B cell (primary cell): Measurements from ENCODE around the gene RFX8. TPM values are rescaled to one million over a fixed set of nuclear protein-coding genes. Genes with fewer than 3 reads are reported as not detected.

Experiments used
- ATAC-seq: fragments of 200-7000 bp; cut with Tn5 transposase; one replicate; pipeline ENCODE4 v1.10.0; 2021; ENCODE audit warnings: low read depth, mild to moderate bottlenecking, moderate number of reproducible peaks, moderate library complexity
- CTCF ChIA-PET: fragments of 350-600 bp; sonication (Branson Sonifier 250); formaldehyde crosslinking; loops from one replicate; lab custom pipeline; 2021; ENCODE audit warnings: antibody characterized with exemption, inconsistent platforms; lab: Charles Lee
- POLR2A ChIA-PET: fragments of 350-600 bp; sonication (Branson Sonifier 250); formaldehyde crosslinking; loops from one replicate; lab custom pipeline; 2021; ENCODE audit warnings: antibody characterized with exemption; lab: Charles Lee
- DNase-seq: peaks from one replicate; pipeline ENCODE4 v3.0.0; 2013
- H2AFZ ChIP-seq: 2 replicates; pipeline ENCODE4 v1.6.1; 2012; ENCODE audit warnings: mild to moderate bottlenecking, low read depth, low read length; ENCODE audit not compliant: insufficient read depth, poor library complexity, severe bottlenecking
- H3K27ac ChIP-seq, 2 donors: 1 replicate in 1 of 2; 2 replicates in 1 of 2; pipeline ENCODE4 v1.5.1; 2012 to 2013; ENCODE audit warnings: low read length in 2 of 2, mild to moderate bottlenecking in 2 of 2, moderate library complexity in 1 of 2
- H3K27me3 ChIP-seq, 4 experiments: fragments of 200-600 bp in 1 of 4; sonication (generic) in 1 of 4; replicated peaks in 1 of 4; 1 replicate in 2 of 4; 2 replicates in 2 of 4; pipeline versions ENCODE4 v1.6.1 to v1.7.0; 2013 to 2016; ENCODE audit warnings: low read length in 3 of 4, mild to moderate bottlenecking in 2 of 4, mixed read lengths in 1 of 4, moderate library complexity in 1 of 4; ENCODE audit not compliant: insufficient read depth in 4 of 4, control insufficient read depth in 3 of 4; ENCODE audit errors: control extremely low read depth in 1 of 4
- H3K36me3 ChIP-seq, 2 experiments: replicated peaks in 1 of 2; 1 replicate in 1 of 2; 2 replicates in 1 of 2; pipeline versions ENCODE4 v1.6.1 to v1.7.1; 2013; ENCODE audit warnings: low read length in 1 of 2; ENCODE audit not compliant: insufficient read depth in 2 of 2, control insufficient read depth in 1 of 2; ENCODE audit errors: control extremely low read depth in 1 of 2, extremely low read depth in 1 of 2
- H3K4me1 ChIP-seq, 2 donors: fragments of 200-600 bp in 1 of 2; sonication (generic) in 1 of 2; 1 replicate in 1 of 2; 2 replicates in 1 of 2; pipeline versions ENCODE4 v1.5.1 to v1.6.1; 2013 to 2017; ENCODE audit warnings: low read length in 2 of 2; ENCODE audit not compliant: control insufficient read depth in 2 of 2, insufficient read depth in 2 of 2
- H3K4me2 ChIP-seq: replicated peaks from 2 replicates; pipeline ENCODE3; 2012; ENCODE audit warnings: mild to moderate bottlenecking, low read depth, low read length; ENCODE audit not compliant: poor library complexity, severe bottlenecking
- H3K4me3 ChIP-seq, 5 experiments: fragments of 200-600 bp in 1 of 5; sonication (generic) in 1 of 5; 1 replicate in 3 of 5; 2 replicates in 2 of 5; pipeline versions ENCODE4 v1.5.1 to v1.7.0; 2011 to 2016; ENCODE audit warnings: low read length in 4 of 5, mild to moderate bottlenecking in 4 of 5, low read depth in 2 of 5, control low read depth in 1 of 5, moderate library complexity in 1 of 5; ENCODE audit not compliant: insufficient read depth in 1 of 5; ENCODE audit errors: control extremely low read depth in 1 of 5, extremely low read depth in 1 of 5
- H3K79me2 ChIP-seq: fragments of 200-600 bp; sonication (generic); one replicate; pipeline ENCODE4 v1.6.0; 2016; ENCODE audit warnings: low read length; ENCODE audit not compliant: control insufficient read depth, insufficient read depth
- H3K9ac ChIP-seq: fragments of 200-600 bp; sonication (generic); 2 replicates; pipeline ENCODE4 v1.6.1; 2017; ENCODE audit warnings: mild to moderate bottlenecking, low read length, moderate library complexity
- H3K9me3 ChIP-seq, 3 donors: one replicate each; pipeline versions ENCODE4 v1.6.1 to v1.7.1; 2013; ENCODE audit warnings: low read length in 2 of 3; ENCODE audit not compliant: control insufficient read depth in 2 of 3, insufficient read depth in 1 of 3; ENCODE audit errors: control extremely low read depth in 1 of 3
- H4K20me1 ChIP-seq: 2 replicates; pipeline ENCODE4 v1.6.0; 2012; ENCODE audit warnings: mild to moderate bottlenecking, low read length; ENCODE audit not compliant: insufficient read depth, control insufficient read depth, poor library complexity, severe bottlenecking
- H3K27ac Mint-ChIP-seq: one replicate; pipeline ENCODE4 v1.8.0; 2021; ENCODE audit warnings: mixed read lengths
- H3K27me3 Mint-ChIP-seq: one replicate; pipeline ENCODE4 v1.8.0; 2021; ENCODE audit warnings: mixed read lengths
- H3K4me1 Mint-ChIP-seq: one replicate; pipeline ENCODE4 v1.8.0; 2021; ENCODE audit warnings: mixed read lengths
- H3K4me3 Mint-ChIP-seq: one replicate; pipeline ENCODE4 v1.8.0; 2021; ENCODE audit warnings: mixed read lengths
- H3K9me3 Mint-ChIP-seq: one replicate; pipeline ENCODE4 v1.8.0; 2022; ENCODE audit warnings: mixed read lengths; ENCODE audit not compliant: insufficient read depth
- CTCF ChIP-seq: fragments of 200-600 bp; IDR thresholded peaks from one replicate; pipeline ENCODE4 v1.8.0; 2022; ENCODE audit warnings: antibody characterized with exemption, mild to moderate bottlenecking
- EZH2 ChIP-seq: IDR thresholded peaks from 2 replicates; pipeline ENCODE4 v1.6.1; 2012; ENCODE audit warnings: borderline replicate concordance, low read depth, mild to moderate bottlenecking, moderate library complexity, low read length; ENCODE audit not compliant: insufficient read depth, poor library complexity, severe bottlenecking
- WGBS: methylation state at CpG from one replicate; pipeline ENCODE4 v1.1.5; 2013; ENCODE audit warnings: missing lambda C conversion rate; ENCODE audit not compliant: insufficient coverage; 5-methylcytosine and 5-hydroxymethylcytosine counted together
- intact Hi-C: fragments of 100-400 bp; cut with micrococcal nuclease; formaldehyde crosslinking; loops from one replicate; pipeline ENCODE4 v1.10.0; 2022
- polyA plus RNA-seq: library from polyadenylated mRNA; depleted of rRNA; stranded (reverse); fragments of >200 nt; gene quantifications from 2 replicates; pipeline ENCODE4 v1.2.3, GENCODE V29; 2012
- total RNA-seq, 2 donors: library from RNA; stranded (reverse); fragments of 120-200 nt in 1 of 2; gene quantifications; 1 replicate in 1 of 2; 2 replicates in 1 of 2; pipeline versions ENCODE4 v1.2.3 to v1.2.4, GENCODE V29; 2013 to 2022

The RFX8 gene
- total and polyA plus RNA-seq, 2 donors (not counting 1 experiment from before 2014, with no cell fraction given) = not detected

GRCh38 chr2:101348883-101349282, 126.0 kb downstream of the RFX8 start:
- ATAC-seq = no peak
- Mint-ChIP-seq H3K4me3 (no peak overlapping the region), H3K4me1 (peaks cover 2% of the 10 kb centered on the region), H3K9me3 (no peaks in the 10 kb centered on the region), H3K27ac (no peak overlapping the region), H3K27me3 (no peaks in the 10 kb centered on the region)
- Histone ChIP-seq H3K27me3 (peaks cover 0 to 2% (median 0%) of the 10 kb centered on the region in 4 experiments), H3K4me1 (no peaks in the 10 kb centered on the region), H2AFZ (no peak overlapping the region), H3K9ac (no peak overlapping the region), H3K36me3 (no peaks in the 10 kb centered on the region), H3K9me3 (no peaks in the 10 kb centered on the region), H3K27ac (no peak overlapping the region), H3K4me2 (no peak overlapping the region), H4K20me1 (no peaks in the 10 kb centered on the region), H3K4me3 (no peak overlapping the region), H3K79me2 (no peaks in the 10 kb centered on the region)
- WGBS = no CpG with 5 or more reads among the region's 1 CpG
- ChIA-PET CTCF (interaction anchor here (1.2 to 5.6 kb wide), 4 partner anchors 8 to 892 kb away, joined by 5 to 17 read pairs (median 8); no protein-coding TSS in a partner anchor), POLR2A (no interaction called here)
- DNase-seq = no peak
- intact Hi-C loops = loop anchor here (10.0 kb wide), 1 partner anchor 1096 kb away; no protein-coding TSS in a partner anchor
- TF ChIP-seq EZH2 (no peak), CTCF (no peak)

Other genes with a start within 250 kb of the RFX8 start
- 46.3 and 46.7 TPM in 2 replicates for gene CNOT11, start 222.2 kb downstream of the RFX8 start, total RNA-seq
- 37.6 and 50.2 TPM in 2 replicates for gene CNOT11, start 222.2 kb downstream of the RFX8 start, polyA plus RNA-seq
- gene RNF149, start 166.4 kb downstream of the RFX8 start, total RNA-seq = 71.6 and 78.0 TPM in 2 replicates
- gene RNF149, start 166.4 kb downstream of the RFX8 start, polyA plus RNA-seq = 28.2 and 43.3 TPM in 2 replicates
- 0.34 TPM in 1 of 2 replicates, not detected in the other for gene CREG2, start 87.6 kb downstream of the RFX8 start, total RNA-seq
- 0.07 and 0.10 TPM in 2 replicates for gene CREG2, start 87.6 kb downstream of the RFX8 start, polyA plus RNA-seq
- gene MAP4K4, start 222.6 kb upstream of the RFX8 start, total RNA-seq = 280 and 303 TPM in 2 replicates
- gene MAP4K4, start 222.6 kb upstream of the RFX8 start, polyA plus RNA-seq = 54.8 and 99.1 TPM in 2 replicates